ENCODE data around the gene RYR1.
"Not testable (repeated sequence)": the region's sequence is repeated elsewhere in the genome, so short reads cannot be mapped to it uniquely, and the experiment has no call there.

Gene RYR1

DNA sequence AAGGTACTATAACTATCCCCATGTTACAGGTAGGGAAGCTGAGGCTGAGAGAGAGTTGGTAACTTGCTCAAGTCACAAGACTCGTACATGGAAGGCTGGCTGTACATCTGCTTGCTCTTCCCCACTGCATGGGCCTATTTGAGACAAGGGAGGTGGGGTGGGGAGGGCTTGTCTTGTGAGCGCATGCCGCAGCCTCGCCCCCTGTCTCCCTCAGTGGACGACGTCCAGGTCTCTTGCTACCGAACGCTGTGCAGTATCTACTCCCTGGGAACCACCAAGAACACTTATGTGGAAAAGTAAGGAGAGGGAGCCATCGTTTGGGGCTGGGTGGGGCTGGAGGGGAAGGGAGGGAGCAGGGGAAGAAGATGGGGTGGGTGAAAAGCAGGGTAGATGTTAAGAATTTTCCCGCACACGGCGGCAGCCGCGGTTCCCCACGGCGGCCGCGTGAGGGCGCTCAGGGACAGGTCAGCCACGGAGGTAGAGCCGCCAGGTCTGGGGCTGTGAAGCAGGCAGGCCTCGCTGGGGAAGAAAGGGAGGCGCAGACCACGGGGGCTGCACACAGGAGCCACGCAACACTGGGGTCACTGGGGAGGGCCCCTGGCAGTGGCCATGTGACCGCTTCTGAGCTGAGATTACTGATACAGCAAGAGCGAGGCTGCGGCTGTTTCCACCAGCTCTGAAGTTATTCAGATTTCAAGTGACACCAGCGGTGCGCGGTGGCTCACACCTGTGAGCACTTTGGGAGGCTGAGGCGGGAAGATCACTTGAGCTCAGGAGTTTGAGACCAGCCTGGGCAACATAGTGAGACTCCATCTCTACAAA, 81.5 kb downstream of the RYR1 start:
- peak; percentile 70 for DNase-seq (ENCODE audit: low read depth)

- no peak for DNase-seq (ENCODE audit: low read depth)
Measured at GRCh38 chr19:38515896-38516295, 82.4 kb downstream of the RYR1 start.

- DNase-seq (ENCODE audit: low read depth): no peak
Measured at GRCh38 chr19:38516802-38517201, 83.3 kb downstream of the RYR1 start.

GRCh38 chr19:38517321-38517720, 83.8 kb downstream of the RYR1 start:
- no peak for DNase-seq (ENCODE audit: low read depth)

GRCh38 chr19:38517980-38518379, 84.5 kb downstream of the RYR1 start:
- not testable (repeated sequence) for DNase-seq (ENCODE audit: low read depth)

- no peak for DNase-seq (ENCODE audit: low read depth)
Measured at GRCh38 chr19:38519168-38519567, 85.7 kb downstream of the RYR1 start.

- no peak for DNase-seq (ENCODE audit: low read depth)
Measured at GRCh38 chr19:38519988-38520387, 86.5 kb downstream of the RYR1 start.

DNA sequence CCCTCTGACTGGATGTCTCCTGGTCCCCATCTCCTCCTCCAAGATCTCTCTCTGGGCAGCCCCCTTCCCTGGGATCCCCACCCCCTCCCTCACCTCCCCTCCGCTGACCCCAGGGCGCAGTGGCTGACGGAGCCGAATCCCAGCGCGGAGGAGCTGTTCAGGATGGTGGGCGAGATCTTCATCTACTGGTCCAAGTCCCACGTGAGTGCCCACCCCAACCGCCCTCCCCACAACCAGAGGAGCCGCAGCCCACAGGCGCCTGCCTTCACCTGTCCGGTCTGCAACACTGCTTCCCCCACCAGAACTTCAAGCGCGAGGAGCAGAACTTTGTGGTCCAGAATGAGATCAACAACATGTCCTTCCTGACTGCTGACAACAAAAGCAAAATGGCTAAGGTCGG, 89.4 kb downstream of the RYR1 start:
- DNase-seq (ENCODE audit: low read depth): no peak

DNA sequence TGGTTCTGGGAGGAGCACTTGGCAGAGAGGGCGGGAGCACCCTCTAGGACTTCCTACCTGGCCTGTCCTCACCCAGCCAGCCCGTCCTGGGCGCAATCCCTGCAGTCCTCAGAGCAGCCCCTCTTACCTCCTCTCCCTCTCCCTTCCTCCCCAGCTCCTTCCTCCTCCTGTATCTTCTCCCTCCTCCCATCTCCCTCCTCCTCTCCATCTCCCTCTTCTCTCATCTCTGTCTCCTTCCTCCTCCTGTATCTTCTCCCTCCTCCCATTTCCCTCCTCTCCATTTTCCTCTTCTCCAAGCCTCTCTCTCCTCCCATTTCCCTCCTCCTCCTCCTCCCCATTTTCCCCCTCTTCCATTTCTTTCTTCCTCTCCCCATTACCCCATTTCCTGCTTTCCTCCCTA, 89.8 kb downstream of the RYR1 start:
- DNase-seq (ENCODE audit: low read depth): no peak

GRCh38 chr19:38524369-38524768, 90.9 kb downstream of the RYR1 start:
- no peak for DNase-seq (ENCODE audit: low read depth)

DNA sequence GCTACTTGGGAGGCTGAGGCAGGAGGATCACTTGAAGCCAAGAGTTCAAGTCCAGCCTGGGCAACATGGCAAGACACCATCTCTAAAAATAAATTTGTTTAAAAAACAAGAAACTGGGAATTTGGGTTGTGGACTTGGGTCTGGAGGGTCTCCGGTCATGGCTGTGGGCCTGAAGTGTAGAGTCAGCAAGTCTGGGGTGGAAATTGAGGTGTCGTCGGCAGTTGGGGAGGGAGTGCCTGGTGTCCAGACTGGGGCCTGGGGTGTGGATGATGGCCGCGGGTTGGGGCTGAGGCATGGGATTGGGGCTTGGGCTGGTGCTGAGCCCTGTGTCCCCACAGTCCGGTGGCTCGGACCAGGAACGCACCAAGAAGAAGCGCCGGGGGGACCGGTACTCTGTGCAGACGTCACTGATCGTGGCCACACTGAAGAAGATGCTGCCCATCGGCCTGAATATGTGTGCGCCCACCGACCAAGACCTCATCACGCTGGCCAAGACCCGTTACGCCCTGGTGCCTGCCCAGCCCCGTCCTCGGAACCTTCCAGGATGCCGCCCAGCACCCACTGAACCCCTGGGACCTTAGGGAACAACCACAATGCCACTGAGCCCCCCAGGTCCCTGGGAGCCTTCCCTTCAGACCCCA, 91.6 kb downstream of the RYR1 start:
- DNase-seq (ENCODE audit: low read depth): no peak

DNA sequence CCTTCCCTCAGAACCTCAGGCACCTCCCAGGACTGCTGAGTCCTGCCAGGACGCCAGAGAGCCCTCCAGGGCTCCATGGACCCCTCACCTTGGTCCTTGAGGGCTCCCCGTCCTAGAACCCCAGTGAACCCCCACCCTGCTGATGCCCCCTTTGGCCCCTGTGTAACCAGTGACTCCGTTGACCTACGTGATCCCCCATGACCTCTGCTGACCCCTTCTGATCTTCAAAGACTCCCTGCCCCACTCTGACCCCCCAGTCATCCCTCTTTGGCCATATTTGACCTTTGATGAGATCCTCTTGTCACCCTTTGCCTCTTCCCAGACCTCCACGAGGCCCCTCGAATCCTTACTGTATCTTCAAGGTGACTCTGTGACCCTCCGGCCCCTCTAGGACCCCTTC, 92.9 kb downstream of the RYR1 start:
- no peak for DNase-seq (ENCODE audit: low read depth)

GRCh38 chr19:38527466-38528136, 94.1 kb downstream of the RYR1 start:
- DNase-seq (ENCODE audit: low read depth): no peak

DNA sequence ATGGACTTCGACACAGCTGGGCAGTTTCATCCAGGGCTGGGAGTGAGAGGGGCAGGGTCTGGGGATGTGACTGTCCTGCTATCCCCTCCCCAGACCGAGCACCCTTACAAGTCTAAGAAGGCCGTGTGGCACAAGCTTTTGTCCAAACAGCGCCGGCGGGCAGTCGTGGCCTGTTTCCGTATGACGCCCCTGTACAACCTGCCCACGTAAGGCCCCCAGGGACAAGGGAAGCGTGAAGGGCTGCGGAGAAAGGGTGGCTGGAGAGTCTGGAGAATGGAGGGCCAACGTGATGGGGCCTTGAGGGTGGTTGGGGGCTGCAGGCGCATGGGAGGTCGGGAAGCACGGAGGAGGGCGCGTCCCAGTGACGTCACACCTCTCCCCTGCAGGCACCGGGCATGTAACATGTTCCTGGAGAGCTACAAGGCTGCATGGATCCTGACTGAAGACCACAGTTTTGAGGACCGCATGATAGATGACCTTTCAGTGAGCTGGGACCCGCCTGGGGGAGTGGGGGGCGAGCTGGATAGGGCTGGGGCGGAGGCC, 94.8 kb downstream of the RYR1 start:
- DNase-seq (ENCODE audit: low read depth): no peak

- no peak for DNase-seq (ENCODE audit: low read depth)
Measured at GRCh38 chr19:38528931-38529330, 95.4 kb downstream of the RYR1 start.

GRCh38 chr19:38531515-38531914, 98.0 kb downstream of the RYR1 start:
- DNase-seq (ENCODE audit: low read depth): no peak

GRCh38 chr19:38532939-38533338, 99.4 kb downstream of the RYR1 start:
- DNase-seq (ENCODE audit: low read depth): no peak

DNA sequence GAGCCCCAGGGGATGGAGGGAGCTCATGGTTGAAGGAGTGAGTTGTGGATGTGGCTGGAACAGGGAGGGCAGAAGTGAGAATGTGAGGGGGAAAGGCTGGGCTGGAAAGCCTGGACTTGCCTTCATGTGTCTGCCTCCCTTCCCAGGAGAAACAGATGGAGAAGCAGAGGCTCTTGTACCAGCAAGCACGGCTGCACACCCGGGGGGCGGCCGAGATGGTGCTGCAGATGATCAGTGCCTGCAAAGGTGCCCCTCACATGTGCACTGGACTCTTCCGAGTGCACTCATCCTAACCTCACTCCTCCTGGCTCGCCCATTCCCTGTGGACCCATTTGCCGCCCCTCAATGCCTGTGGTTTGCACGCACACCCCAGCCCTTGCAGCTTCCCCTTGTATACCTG, 101.1 kb downstream of the RYR1 start:
- DNase-seq (ENCODE audit: low read depth): no peak

GRCh38 chr19:38535212-38535611, 101.7 kb downstream of the RYR1 start:
- DNase-seq (ENCODE audit: low read depth): no peak

- no peak for DNase-seq (ENCODE audit: low read depth)
Measured at GRCh38 chr19:38537071-38537936, 103.8 kb downstream of the RYR1 start.

GRCh38 chr19:38538386-38538785, 104.9 kb downstream of the RYR1 start:
- no peak for DNase-seq (ENCODE audit: low read depth)

All from activated T-helper 1 cell treated with Interleukin-2 at 50 U/mL for 16 hours (primary cell).